Measurements from ENCODE around the gene GPR137B.

The GPR137B gene

GRCh38 chr1:236108027-236108648, 34.2 kb upstream of the GPR137B start:
- no peak overlapping the region for H3K4me3 ChIP-seq (ENCODE audit: low read length)
- no peak for DNase-seq (ENCODE audit: low read depth)
- TF ChIP-seq CTCF (conservative IDR thresholded peaks at IDR 0.05; ENCODE audit: low read depth, low read length) = no peak

GRCh38 chr1:236110137-236110536, 32.2 kb upstream of the GPR137B start:
- TF ChIP-seq CTCF (conservative IDR thresholded peaks at IDR 0.05; ENCODE audit: low read depth, low read length) = no peak
- H3K4me3 ChIP-seq (ENCODE audit: low read length) = no peak overlapping the region
- no peak for DNase-seq (ENCODE audit: low read depth)

GRCh38 chr1:236111527-236112331, 30.6 kb upstream of the GPR137B start:
- no peak for TF ChIP-seq CTCF (conservative IDR thresholded peaks at IDR 0.05; ENCODE audit: low read depth, low read length)
- H3K4me3 ChIP-seq (ENCODE audit: low read length) = no peak overlapping the region
- DNase-seq (ENCODE audit: low read depth) = no peak

- TF ChIP-seq CTCF (conservative IDR thresholded peaks at IDR 0.05; ENCODE audit: low read depth, low read length) = no peak
- no peak overlapping the region for H3K4me3 ChIP-seq (ENCODE audit: low read length)
- DNase-seq (ENCODE audit: low read depth) = no peak
These were observed 30.1 kb upstream of the GPR137B start for GRCh38 chr1:236112332-236112627.

GRCh38 chr1:236113324-236114032, 28.9 kb upstream of the GPR137B start:
- no peak for DNase-seq (ENCODE audit: low read depth)
- no peak overlapping the region for H3K4me3 ChIP-seq (ENCODE audit: low read length)
- TF ChIP-seq CTCF (conservative IDR thresholded peaks at IDR 0.05; ENCODE audit: low read depth, low read length) = no peak

- TF ChIP-seq CTCF (conservative IDR thresholded peaks at IDR 0.05; ENCODE audit: low read depth, low read length) = no peak
- H3K4me3 ChIP-seq (ENCODE audit: low read length) = no peak overlapping the region
- no peak for DNase-seq (ENCODE audit: low read depth)
These were observed 28.1 kb upstream of the GPR137B start for GRCh38 chr1:236114076-236114747.

Data from retinal pigment epithelial cell (primary cell).